Hypothalamus (tissue), 51 donors: Measurements from ENCODE around the gene GLRX5.
"Not testable (repeated sequence)": the region's sequence is repeated elsewhere in the genome, so short reads cannot be mapped to it uniquely, and the experiment has no call there.

Experiments used
- DNase-seq, 51 donors: peaks; one replicate each; lab custom pipeline; 2025; lab: John Stamatoyannopoulos, UW

Gene GLRX5

DNA sequence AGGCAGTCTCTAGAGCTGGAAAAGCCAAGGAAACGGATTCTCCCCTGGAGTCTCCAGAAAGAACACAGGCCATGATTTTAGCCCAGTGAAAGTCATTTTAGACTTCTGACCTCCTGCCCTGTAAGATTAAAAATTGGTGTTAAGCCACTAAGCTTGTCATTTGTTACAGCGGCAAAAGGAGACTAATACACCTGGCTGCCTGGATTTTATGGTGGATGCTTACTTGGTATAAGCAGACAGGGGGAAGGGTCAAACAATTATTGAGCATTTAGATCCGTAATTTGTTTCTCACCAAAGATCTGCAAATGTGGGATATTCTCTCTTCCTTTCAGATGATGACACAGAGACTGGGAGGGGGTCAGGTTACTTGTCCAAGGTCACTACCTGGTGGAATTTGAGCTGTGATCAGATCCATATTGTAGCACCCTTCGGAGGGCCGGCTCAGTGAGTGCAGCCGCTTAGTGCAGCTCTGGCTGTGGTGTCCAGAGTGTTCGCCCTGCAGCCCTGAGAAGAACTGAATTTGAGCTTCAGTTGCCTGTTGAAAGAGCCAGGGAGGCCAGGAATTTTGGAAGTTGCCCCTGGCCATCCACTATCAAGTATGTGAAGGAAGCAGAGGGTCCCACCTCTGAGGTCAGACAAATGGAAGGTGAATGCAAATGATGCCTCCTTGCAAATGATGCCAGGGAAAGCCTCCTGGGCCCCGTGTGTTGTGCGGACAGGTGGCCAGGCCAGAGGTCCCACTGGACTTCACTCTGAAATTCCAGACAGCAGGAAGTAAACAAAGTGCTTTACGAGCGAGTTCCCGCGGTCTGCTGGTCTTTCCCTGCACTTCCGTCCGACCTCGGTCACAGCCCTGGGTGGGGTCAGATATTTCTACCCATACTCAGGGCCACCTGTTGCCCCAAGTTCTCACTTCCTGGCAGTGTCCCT lies 15.1 kb downstream of the GLRX5 start:
- no peak for DNase-seq

DNA sequence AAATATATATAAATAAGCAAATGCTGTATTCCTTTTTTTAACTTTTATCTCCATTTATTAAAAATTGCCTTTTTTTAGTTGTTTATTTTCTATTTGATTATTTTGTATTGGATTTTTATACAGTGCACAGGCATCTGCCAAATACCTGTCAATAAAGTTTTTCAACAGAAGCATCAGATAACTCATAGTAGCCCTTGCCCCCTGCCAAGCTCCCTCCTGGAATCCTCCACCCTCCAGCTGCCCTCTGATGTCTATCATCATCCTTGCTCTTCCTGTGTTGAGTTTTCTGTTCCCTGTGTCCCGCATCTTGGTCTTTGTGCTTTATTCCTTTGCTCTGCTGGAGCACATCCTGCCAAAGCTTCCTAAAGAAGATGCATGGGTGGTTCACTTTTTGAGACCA lies 16.6 kb downstream of the GLRX5 start:
- DNase-seq = no peak

DNA sequence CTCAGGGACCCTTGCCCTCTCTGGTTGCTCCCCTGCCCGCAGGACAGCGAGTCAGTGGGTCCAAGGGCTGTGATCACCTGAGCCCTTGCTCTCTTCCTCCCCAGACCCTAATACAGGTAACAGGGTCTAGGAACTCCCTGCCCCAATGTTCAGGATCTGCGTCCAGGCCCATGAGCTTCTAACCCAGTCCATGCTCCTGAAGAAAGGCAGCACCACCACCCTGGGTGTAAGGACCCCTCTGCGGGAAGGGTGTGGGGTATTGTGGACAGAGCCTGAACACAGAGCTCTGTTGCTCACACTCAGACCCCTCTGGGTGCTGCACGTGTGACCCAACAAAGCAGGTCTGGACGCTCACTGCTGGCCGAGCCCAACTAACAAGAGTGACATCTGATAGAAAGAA lies 18.3 kb downstream of the GLRX5 start:
- no peak for DNase-seq

DNA sequence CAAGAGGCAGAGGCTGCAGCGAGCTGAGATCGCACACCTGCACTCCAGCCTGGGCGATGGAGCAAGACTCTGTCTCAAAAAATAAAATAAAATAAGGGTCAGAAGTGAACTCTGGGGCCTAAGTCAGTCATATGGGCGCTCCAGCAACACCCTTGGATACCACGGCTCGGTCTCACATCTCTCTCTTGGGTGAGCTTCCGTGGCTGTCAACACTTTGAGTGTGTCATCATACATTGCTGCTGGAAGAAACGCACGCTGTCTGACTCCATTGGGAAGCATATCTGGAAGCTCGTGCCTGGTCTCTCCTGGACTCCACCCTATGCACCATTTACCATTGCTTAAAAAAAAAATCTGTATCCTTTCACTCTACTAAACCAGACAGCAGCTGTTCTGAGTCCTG lies 20.2 kb downstream of the GLRX5 start:
- DNase-seq = no peak

DNA sequence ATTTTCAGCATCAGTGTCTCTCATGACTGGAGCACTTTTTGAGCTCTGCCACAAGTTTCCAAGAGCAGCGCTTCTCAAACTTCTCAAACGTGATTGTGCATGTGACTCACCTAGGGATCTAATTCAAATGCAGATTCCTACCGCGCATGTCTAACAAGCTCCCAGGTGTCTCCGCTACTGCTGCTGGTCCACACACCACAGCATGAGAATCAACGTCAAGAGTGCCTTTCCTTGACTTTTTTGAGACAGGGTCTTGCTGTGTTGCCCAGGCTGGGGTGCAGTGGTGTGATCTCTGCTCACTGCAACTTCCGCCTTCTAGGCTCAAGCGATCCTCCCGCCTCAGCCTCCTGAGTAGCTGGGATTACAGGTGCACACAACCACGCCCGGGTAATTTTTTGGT lies 22.4 kb downstream of the GLRX5 start:
- DNase-seq = no peak

DNA sequence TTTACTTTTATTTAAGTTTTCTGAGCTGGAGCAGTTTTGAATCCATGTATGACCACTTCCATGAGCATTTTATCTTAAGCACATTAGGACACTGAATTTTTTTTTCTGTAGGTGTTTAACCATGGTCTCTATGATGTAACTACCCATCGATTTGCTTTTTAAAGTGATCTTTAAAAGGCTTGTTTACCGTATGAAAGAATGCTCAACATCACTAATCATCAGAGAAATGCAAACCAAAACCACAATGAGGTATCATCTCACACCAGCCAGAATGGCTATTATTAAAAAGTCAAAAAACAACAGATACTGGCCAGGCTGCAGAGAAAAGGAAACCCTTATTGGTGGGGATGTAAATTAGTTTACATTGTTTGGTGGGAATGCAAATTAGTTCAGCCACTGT lies 23.0 kb downstream of the GLRX5 start:
- no peak for DNase-seq

DNA sequence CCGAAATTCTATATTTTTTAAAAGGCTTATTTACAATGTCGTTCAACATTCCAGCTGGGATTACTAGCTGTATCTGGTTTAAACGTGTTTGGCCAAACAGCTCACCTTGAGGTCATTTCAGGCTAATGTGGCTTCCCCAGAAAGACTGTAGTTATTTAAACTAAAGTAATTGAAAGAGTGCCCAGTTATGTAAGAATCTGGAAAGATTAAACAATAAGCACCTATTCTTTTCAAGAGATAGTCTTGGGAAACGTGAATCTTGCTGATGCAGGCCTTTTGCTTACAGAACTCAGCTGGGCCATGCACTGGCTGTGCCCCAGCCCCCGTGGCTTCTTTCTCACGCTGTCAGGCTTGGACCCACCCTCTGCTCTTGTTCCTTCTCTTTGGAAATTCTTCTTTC lies 24.4 kb downstream of the GLRX5 start:
- no peak for DNase-seq

DNA sequence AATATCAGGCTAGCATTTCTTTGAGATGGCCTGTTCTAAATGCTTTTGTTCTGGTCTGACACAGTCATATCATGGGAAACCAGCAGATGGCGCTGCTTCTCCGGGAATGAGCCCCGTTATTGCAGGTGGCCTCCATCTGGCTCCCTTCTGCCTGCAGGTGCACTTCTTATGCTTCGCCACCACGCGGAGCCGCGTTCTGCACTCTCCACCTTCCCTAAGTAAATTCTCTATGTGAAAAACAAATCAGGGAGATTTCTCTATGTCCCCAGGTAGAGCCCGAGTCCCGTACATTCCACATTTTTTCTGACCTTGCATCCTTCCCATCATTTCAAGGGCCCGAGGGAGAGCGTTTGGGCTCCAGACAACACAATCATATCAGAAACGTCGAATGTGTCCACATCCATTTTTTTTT lies 26.2 kb downstream of the GLRX5 start:
- peak in 49 of 51 donors; percentile 3 to 89 (median 66) for DNase-seq

DNA sequence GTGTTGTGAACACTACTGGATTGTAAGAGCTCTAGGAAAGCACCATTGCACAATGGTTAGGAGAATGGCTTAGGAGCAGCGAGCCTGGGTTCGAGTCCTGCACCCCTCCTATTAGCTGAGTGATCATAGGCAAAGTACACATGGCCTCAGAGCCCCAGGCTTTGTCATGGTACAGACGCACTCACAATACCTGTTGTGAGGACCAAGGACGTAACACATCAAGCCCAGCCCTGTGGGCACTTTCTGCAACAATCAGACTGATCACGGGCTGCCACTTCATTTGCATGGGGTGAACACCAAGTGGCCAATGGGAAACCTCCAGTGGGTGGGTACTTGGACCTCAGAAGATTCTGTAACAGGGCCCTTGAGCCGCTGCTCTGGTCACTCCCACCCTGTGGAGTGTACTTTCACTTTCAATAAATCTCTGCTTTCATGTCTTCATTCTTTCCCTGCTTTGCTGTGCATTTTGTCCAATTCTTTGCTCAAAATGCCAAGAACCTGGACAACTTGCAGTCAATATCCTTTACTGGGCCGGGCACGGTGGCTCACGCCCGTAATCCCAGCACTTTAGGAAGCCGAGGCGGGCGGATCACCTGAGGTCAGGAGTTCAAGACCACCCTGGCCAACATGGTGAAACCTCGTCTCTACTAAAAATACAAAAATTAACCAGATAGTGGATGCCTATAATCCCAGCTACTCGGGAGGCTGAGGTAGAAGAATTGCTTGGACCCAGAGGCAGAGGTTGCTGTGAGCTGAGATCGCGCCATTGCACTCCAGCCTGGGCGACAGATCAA lies 28.2 kb downstream of the GLRX5 start:
- no peak for DNase-seq

DNA sequence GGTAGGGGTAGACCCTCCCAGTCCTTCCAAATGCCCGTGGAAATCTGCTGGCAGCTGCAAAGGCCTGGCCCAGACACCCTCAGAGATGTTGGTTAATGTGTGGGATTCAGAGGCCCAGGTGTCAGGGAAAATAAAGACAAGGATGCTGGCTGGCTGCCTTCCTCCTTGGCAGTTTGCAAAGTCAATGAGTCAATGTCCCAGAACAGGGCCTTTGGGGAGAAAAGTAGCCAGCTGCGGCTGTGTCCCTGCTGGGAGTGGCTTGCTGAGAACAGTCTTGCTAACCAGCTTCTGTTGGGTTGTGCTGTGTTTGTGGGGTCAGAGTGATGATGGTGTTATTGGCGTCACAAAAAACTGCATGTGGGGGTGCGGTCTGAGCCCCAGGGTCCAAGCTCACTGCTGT lies 29.2 kb downstream of the GLRX5 start:
- DNase-seq = peak in 6 of 51 donors; percentile 14 to 33 (median 18)

DNA sequence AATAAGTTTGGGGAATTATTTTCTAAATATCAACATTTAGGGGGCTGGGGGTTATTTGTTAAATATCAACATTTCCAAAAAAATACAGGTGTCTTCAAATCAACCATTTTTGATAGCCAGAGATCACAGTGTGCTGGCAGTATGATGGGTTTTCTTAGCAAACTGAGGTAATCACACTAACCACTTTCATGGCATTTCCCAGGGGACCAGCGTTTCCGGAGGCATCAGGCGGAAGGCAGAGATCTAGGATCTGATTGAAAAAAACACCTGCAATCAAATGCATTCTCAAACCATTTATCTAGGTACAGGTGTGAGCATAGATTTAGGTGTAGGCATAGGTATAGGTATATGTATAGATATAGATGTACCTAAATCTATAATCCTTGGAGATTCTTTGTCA lies 34.6 kb downstream of the GLRX5 start:
- no peak for DNase-seq

DNA sequence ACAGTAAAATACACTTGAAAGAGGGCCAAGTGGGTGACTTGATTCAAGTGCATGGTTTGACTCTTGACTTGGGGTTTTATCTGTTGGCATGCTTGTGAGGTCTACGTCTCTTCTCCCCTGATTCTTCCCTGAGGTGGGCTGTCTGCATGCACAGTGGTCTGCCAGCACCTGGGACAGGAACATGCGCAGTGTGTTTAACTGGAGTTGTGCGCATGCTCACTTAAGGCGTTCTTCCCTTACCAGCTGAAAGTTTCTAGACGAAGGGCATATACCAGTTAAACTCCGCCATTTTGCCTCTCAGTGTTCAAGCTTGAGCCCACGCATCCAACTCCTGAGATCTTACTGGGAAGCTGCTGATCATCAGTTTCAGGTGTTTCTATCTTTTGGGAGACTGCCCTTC lies 38.5 kb downstream of the GLRX5 start:
- no peak for DNase-seq

DNA sequence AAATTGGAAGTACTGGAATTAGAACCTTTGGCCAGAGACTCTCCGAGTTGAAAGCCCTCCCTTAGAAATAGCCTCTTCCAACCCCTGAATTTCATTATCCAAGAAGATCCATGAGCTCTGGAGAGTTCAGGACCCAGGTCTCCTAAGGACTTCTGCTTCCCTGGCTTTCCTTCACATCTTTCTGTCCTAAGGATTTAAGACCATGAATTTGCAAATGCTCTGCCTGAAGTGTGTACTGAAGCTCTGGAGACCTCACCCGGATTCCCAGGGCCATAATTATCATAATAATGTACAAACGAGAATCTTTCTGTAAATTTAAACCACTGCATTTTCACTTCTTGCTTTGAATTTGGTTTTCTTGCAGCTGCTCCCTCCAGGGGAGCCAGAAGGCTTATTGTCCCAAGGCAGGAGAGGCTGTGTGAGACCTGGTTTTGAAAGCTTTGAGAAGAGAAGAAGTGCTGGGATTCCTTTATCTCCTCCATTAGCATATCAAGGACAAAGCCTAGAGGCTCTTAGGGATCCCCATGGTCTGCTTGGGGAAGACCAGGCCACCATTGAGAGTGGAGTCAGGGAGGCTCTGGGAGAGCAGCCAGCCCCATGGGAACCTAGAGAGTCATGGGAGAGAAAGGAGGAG lies 41.1 kb downstream of the GLRX5 start:
- no peak for DNase-seq

DNA sequence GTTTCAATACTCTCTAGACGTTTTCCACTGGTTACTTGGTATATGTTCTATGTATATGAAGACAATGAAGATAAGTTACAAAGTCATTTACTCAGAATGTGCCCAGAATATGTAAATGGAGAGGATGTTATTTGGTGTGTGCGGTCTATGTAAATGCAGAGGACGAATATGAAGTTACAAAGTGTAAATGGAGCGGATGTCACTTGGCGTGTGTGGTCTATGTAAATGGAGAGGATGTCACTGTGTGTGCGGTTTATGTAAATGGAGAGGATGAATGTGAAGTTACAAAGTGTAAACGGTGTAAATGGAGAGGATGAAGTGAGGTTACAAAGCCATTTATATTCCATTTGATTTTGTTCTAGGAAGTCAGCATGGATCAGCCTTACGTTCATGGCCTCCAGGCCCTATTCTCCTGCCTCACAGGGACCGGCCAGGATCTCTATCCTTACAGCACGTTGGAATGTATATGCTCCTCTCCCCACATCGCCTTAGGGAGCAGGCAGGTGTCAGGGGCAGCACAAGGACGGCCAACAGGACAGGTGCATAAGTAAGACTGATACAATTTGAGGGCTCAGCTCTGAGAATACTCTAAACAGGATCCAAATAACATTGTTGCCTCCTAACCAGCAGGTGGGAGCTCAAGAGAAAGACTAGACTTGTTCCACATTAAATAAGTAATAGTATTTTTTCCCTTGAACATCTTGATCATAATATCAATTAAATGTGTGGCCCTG lies 42.4 kb downstream of the GLRX5 start:
- DNase-seq = no peak

DNA sequence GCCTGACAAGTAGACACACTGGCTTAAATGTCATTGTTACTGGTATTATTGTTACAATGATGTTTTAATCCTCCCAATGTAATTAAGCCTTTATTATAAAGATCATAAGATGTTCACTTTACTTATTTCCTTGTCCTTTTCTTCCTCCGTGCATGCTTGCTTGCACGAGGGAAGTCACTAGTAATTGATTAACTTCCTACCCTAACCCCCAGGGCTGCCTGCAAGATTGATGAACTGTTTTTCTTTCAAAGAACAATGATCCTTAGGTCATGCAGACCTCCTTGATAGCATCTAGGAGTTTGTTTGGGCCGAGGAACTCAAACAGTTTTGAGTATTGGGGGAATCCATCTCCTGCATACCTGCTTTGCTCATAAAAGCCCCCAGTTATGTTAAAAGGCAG lies 43.0 kb downstream of the GLRX5 start:
- no peak for DNase-seq

DNA sequence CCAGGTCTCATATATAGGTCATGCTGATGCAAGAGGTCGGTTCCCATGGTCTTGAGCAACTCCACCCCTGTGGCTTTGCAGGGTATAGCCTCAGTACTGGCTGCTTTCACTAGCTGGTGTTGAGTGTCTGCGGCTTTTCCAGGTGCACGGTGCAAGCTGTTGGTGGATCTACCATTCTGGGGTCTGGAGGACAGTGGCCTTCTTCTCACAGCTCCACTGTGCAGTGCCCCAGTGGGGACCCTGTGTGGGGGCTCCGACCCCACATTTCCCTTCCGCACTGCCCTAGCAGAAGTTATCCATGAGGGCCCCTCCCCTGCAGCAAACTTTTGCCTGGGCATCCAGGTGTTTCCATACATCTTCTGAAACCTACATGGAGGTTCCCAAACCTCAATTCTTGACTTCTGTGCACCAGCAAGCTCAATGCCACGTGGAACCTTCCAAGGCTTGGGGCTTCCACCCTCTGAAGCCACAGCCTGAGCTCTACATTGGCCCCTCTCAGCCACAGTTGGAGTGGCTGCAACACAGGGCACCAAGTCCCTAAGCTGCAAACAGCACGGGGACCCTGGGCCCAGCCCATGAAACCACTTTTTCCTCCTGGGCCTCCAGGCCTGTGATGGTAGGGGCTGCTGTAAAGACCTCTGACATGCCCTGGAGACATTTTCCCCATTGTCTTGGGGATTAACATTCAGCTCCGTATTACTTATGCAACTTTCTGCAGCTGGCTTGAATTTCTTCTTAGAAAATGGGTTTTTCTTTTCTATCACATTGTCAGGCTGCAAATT lies 49.2 kb downstream of the GLRX5 start:
- not testable (repeated sequence) for DNase-seq

DNA sequence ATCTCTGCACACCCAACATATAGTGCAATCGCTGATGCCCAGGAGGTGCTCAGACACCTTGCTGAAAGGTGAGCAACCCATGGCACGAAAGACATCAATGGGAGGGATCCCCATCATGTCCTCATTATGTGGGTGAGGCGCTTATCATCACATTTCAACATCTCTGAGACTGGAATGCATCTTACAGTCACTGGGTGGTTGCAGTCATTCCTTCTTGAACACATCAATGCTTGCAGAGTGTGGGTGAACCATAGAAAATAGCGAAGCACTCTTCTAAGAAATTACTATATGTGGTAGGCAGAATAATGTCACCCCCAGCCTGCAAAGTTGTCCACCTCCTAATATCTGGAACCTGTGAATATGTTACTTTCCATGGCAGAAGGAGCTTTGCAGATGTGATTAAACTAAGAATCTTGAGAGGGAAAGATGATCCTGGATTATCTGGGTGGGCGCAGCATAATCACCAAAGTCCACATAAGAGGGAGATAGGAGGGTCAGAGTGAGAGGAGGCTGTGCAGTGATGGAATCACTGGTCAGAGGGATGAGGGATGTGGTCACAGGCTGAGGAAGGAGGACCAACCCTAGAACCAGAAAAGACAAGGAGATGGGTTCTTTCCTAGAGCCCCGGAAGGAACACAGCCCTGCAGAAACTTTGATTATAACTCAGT lies 51.2 kb downstream of the GLRX5 start:
- no peak for DNase-seq

DNA sequence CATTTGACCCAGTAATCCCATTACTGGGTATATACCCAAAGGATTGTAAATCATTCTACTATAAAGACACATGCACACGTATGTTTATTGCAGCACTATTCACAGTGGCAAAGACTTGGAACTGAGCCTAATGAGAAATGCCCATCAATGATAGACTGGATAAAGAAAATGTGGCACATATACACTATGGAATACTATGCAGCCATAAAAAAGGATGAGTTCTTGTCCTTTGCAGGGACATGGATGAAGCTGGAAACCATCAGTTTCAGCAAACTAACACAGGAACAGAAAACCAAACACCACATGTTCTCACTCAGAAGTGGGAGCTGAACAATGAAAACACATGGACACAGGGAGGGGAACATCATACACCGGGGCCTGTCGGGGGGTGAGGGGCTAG lies 56.3 kb downstream of the GLRX5 start:
- DNase-seq = not testable (repeated sequence)
